ENCODE data around the gene DNAJB8.

DNAJB8 gene

DNA sequence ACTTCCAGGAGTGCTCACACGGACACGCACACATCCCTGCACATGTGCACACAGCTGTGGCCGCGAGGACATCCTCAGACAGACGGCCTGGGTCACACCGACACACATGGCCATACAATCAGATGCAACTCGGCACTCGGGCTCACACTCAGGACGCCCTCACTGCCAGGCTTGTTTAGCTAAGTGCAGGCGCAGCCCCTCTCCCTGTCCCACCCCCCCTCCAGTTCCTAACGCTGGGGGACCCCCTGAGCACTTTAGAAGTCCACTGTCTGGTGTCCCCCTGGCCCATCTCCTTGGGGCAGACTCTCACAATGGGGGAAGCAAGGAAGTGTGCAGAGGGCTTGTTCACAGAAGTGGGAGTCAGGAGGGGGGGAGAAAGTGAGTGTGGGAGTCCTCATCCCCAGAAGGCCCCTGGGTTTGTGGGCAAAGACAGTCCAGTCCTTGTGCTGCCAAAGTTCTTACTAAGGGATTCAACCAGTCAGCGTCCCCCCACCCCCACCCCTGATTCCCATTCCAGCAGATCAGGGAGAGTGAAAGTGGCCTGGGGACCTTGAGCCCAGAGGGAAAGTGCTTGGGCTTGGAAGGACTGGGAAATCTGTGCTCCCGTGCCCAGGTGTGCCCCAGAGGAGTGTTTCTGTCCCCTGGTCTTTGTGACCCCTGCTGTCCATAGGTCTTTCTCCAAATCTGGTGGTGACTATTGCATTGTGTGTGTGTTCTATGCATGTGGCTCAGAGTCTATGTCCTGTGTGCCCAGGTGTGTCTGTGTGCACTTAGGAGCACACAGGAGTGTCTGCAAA lies 27.1 kb upstream of the DNAJB8 start:
- peak in 1 of 2 donors; percentile 15 for DNase-seq

DNA sequence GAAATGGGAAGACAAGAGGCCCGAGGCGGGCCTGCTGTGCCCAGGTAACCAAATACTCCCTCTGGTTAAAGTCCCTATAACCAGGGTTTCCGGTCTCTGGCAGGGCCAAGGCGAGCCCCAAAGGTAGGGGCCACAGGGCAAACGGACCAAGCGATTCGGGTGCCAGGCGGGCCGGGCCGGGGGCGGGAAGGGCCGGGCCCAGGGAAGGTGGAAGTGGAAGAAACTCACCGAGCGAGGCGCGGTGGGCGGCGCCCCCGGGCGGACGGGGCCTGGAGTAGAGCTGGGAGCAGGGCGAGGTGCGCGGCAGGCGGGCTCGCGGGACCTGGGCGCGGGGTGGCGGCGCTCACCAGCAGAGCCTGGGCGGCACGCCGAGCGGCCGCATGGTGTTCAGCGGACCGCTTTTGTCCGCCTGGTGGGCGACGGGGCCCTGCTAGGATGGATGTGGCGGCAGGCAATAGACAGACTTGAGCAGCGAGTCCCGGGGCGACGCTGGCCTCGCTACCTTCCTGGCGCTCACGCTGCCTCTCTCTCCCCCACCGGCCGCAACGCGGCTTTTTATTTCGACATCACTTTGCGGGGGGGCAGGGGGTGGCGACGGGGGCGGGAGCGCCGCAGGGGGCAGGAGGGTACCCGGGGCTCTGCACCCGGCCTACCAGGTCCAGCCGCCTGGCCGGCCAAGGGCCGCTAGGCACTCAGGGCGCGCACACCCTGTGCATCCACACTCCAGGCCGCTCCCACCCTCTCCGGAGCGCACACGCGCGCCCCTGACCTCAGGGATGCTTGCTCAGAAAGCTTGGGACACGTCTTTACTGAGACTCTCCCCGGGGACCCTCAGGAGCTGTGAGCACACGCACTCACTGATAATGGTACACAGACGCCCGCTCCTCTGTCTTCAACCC lies 26.2 kb upstream of the DNAJB8 start, which contains the start of gene GATA2:
GATA2 (minus strand) TSS at position 531 of the 899 bp plus-strand sequence. CDS start 6,170 bp downstream, outside the sequence.
- DNase-seq: peak; percentile 35 to 55

GRCh38 chr3:128491941-128492670 lies 25.4 kb upstream of the DNAJB8 start:
- DNase-seq: peak in 1 of 2 donors; percentile 28

GRCh38 chr3:128491691-128491940 lies 24.9 kb upstream of the DNAJB8 start:
- DNase-seq: no peak

DNA sequence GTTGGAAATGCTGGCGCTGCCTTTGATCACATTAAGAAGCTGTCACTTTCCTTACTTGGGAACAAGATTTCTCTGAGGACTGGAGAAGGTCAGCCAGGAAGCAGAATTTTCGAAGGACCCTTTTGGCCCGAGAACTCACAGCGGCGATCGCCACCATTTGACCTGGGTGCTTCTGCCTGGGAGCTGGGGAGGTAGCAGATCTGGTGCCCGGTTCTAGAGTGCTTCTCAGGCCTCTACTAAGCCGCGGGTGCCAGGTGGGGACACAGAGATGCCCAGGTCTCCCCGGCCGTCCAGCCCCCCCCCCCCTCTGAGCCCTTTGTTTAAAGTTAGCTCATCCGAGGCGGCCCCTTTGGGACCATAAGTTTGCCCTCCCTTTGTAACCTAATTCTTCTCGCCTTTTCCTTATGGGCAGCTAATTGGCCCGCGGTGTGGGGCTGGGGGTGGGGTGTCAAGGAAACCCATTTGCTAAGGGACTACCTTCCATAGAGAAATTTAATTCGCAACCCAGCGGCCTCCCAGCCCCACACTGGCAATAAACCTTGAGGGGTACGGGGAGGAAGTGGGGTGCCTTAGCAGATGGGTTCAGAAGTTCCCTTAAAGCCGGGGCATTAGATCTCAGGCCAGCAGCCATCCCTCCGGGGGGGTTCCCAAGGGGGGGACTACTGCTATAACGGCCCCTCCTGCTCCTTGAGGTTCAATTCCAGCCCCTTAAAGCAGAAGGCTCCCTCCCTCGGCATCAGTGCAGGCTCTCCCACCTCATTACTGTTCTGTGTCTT lies 24.4 kb upstream of the DNAJB8 start:
- DNase-seq: no peak

GRCh38 chr3:128490650-128490914 lies 23.9 kb upstream of the DNAJB8 start:
- DNase-seq: no peak

DNA sequence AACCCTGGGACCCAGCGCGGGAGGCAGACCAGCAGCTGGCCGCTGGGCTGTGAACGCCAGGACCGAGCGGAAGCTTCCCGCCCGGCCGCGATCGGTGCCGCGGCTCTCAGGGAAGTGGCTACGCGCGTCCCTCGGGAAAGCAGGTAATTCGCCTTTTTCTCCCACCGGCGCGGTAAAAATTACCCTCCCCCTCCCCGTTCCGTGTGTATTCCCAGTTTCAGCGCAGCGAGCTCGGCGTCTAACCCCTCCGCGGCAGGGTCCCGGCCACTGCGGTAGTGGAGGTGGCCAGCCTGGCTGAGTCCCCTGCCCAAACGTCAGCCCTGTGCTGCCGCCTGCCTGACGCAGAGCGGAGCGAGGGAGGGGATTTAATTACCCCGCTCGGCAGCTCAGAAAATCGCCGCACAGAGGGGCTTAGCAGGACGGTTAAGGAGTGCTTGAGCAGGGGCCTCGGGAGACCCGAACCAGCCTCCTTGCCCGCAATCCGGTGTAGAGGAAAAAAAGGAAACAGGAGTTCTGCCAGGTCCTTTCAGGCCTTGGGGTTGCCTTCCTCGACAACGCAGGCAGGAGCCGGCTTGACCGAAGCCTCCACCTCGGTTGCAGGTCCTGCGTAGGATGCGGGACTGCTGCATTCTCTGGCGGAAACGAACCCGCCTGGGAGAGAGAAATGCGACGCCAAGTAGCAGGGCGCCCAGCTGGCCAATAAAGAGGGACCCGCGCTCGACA lies 23.4 kb upstream of the DNAJB8 start:
- DNase-seq: no peak

DNA sequence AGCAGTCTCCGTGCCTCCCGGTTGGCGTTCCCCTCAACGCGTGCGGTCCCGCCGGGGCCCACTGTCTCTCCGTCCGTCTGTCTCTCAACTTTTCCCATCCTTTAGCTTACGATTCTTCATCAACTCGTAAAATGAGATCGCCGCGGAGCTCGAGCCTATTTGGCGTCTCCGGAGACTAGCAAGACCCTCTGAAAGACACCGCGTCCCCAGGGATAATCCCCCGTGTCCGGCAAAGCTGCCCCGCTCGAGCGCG lies 22.9 kb upstream of the DNAJB8 start:
- DNase-seq: no peak

- DNase-seq: peak in 1 of 2 donors; percentile 54
Measured at GRCh38 chr3:128488991-128489673, 22.4 kb upstream of the DNAJB8 start.

- DNase-seq: no peak
Measured at GRCh38 chr3:128488636-128488990, 21.9 kb upstream of the DNAJB8 start.

DNA sequence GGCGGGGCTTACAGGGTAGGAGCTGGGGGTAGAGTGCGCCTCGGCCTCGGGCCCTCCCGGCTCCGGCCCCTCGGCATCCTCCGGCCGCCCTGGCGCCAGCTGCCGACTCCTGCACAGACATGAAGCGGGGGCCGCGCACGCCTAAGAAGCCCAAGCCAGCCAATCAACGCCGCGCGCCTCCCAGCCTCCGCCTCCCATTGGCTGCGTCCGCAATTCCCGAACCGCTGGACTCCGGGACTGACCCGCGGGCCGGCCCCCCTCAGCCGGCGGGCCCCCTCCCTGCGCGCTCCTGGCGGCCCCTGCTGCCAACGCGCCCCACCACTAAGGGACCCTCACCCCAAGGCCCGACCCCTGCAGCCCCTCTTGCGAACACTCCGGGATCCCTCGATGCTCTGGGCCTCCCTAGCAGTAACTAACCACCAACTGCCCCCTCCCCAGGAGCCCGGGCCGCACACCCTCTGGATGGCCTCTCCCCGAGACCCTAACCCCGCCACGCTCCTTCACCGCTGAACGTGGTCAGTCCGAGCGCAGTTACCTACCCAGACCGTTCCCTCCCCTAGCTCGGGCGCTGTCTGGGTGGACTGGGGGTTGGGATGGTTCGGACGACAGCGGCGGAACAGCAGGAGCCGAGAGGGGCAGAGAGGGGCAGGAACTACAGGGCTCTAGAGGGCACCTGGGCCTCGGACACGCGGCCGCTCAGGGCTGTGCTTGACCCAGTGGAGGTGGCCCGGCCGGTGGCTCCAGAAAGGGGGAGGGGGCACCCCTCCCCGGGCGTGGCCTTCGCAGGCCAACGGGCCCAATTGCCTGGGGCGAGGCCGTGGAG lies 21.3 kb upstream of the DNAJB8 start:
- DNase-seq: peak; percentile 35 to 63

DNA sequence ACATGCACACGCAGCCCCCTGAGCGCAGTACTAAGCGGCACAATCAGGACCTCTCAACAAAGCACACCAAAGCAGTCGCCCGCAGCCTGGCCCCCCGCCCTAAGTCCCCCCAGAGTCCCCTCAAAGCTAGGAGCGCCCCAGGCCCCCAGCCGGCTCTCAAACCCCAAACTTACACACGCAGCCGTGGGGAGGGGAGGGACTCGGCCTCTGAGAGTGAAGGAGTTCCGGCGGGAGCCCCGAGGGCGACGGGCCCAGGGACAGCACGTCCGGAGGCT lies 20.8 kb upstream of the DNAJB8 start:
- no peak for DNase-seq

DNA sequence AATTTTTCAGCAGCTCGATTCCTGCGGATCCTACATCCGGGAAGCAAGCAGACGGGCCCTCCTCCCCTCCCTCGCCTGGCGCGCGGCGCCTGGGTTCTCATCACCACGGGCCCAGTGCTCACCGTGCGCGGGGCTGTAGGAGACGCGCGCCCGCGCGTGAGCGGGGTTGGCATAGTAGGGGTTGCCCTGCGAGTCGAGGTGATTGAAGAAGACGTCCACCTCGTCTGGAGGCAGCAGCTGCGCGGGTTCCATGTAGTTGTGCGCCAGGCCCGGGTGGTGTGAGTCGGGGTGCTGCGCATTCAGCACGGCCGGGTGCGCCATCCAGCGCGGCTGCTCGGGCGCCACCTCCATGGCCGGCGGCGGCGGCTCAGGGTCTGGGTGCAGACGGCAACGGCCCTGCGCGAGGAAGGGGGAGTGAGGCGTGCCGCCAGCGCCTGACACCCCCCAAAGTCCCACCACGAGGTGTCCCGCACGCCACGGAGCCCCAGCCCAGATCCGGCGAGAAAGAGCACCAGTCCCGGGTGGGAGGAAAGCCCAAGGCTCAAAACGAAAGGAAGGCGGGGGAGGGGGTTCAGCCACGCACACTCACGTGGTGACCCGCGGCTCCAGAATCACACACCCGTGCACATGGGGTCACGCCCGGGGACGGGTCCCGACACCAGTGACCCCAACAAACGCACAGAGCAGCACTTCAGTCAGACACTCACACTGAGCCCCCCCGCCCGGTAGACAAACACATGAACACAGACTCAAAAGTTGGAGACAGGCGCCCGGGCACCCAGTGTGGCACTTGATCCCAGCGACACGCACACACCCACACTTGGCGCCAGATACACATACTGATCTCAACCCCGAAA lies 20.2 kb upstream of the DNAJB8 start:
- DNase-seq: peak; percentile 28 to 36

GRCh38 chr3:128486205-128486628 lies 19.5 kb upstream of the DNAJB8 start:
- no peak for DNase-seq

DNA sequence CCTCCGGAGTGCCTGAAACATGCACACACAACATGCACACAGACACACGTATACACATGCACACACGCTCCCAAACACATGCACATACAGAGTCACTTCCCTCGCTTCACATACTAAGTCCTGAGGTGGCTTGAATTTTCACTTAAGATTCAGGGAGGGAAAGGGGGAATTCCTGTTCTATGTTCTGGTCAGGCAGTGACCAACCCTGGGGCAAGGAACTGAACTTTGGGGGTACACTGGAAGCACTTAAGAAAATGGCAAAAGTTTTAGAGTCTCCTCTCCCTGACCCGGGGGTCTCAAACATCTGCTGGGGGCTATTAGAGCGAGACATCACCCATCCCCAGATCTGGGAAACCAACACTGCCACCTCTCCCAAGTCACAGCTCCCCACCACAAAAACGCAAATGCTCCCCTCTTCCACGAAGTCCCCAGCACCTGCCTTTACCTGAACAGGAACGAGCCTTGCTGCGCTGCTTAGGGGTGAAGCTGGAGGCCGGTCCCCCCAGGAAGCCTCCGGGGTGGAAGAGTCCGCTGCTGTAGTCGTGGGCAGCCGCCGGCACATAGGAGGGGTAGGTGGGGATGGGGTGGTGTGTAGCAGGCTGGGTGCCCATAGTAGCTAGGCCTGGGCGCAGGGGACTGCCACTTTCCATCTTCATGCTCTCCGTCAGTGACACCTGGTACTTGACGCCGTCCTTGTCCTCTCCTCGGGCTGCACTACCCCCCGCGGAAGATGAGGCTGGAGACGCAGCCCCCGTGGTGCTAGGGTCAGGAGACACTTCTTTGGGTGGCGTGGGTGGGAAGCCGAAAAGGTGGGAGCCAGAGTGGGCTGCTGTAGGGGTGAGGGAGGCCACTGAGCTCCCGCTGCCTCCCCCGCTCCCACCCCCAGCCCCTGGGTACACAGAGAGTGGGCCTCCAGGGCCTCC lies 18.9 kb upstream of the DNAJB8 start:
- DNase-seq: no peak

GRCh38 chr3:128484404-128485281 lies 18.0 kb upstream of the DNAJB8 start:
- DNase-seq: no peak

GRCh38 chr3:128483657-128484403 lies 17.1 kb upstream of the DNAJB8 start:
- DNase-seq: no peak
